C4-2B (cell line): ENCODE results near the gene KLHDC8A.

ENCODE experiments used
- ZFX ChIP-seq: fragments of 450-650 bp; IDR thresholded peaks from 2 replicates; pipeline ENCODE4 v1.6.1; 2017
- TF ChIP-seq, protein P1 (sequence below): fragments of 450-650 bp; conservative IDR thresholded peaks from 2 replicates; pipeline ENCODE4 v1.5.1; 2017; ENCODE audit warnings: mild to moderate bottlenecking

DNA sequence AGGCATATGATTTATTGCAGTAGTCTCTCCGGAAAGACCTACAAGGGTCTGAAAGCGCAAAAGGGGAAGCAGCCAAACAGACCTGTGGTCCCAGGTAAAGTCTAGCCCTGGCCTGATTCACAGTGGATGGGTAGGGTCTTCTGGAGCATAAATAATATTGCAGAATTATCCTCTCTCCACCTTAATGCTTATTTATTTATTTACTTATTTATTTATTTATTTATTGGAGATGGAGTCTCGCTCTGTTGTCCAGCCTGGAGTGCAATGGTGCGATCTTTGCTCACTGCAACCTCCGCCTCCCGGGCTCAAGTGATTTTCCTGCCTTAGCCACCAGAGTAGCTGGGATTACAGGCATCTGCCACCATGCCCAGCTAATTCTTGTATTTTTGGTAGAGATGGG, 11.8 kb upstream of the KLHDC8A start:
- TF ChIP-seq, protein P1, sequence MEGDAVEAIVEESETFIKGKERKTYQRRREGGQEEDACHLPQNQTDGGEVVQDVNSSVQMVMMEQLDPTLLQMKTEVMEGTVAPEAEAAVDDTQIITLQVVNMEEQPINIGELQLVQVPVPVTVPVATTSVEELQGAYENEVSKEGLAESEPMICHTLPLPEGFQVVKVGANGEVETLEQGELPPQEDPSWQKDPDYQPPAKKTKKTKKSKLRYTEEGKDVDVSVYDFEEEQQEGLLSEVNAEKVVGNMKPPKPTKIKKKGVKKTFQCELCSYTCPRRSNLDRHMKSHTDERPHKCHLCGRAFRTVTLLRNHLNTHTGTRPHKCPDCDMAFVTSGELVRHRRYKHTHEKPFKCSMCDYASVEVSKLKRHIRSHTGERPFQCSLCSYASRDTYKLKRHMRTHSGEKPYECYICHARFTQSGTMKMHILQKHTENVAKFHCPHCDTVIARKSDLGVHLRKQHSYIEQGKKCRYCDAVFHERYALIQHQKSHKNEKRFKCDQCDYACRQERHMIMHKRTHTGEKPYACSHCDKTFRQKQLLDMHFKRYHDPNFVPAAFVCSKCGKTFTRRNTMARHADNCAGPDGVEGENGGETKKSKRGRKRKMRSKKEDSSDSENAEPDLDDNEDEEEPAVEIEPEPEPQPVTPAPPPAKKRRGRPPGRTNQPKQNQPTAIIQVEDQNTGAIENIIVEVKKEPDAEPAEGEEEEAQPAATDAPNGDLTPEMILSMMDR: no peak
- no peak for TF ChIP-seq ZFX
